Brain pericyte (primary cell): ENCODE data around the gene IL1RL2.

ENCODE experiments used
- DNase-seq: peaks from one replicate; pipeline ENCODE4 v3.0.0-alpha.2; 2012; ENCODE audit warnings: low read depth, low spot score

Gene IL1RL2

GRCh38 chr2:102158011-102158755 is 28.6 kb upstream of the IL1RL2 start:
- no peak for DNase-seq

- no peak for DNase-seq
These were observed 27.5 kb upstream of the IL1RL2 start for GRCh38 chr2:102159295-102159694.

GRCh38 chr2:102166189-102166845 is 20.5 kb upstream of the IL1RL2 start:
- no peak for DNase-seq

- no peak for DNase-seq
These were observed 18.6 kb upstream of the IL1RL2 start for GRCh38 chr2:102168026-102168771.

GRCh38 chr2:102171946-102172345 is 14.9 kb upstream of the IL1RL2 start:
- DNase-seq = no peak

GRCh38 chr2:102172745-102173144 is 14.1 kb upstream of the IL1RL2 start:
- DNase-seq = no peak

- DNase-seq = no peak
These were observed 10.7 kb upstream of the IL1RL2 start for GRCh38 chr2:102176172-102176571.

GRCh38 chr2:102177814-102178478 is 8.9 kb upstream of the IL1RL2 start:
- DNase-seq = no peak

GRCh38 chr2:102179061-102179460 is 7.8 kb upstream of the IL1RL2 start:
- DNase-seq = no peak

GRCh38 chr2:102179788-102180686 is 6.8 kb upstream of the IL1RL2 start:
- DNase-seq = no peak

- DNase-seq = no peak
These were observed 6.2 kb upstream of the IL1RL2 start for GRCh38 chr2:102180687-102180999.

GRCh38 chr2:102181376-102181775 is 5.4 kb upstream of the IL1RL2 start:
- DNase-seq = no peak

- DNase-seq = no peak
These were observed 4.7 kb upstream of the IL1RL2 start for GRCh38 chr2:102181919-102182635.

GRCh38 chr2:102184018-102184417 is 2.8 kb upstream of the IL1RL2 start:
- no peak for DNase-seq

- no peak for DNase-seq
These were observed 2.3 kb upstream of the IL1RL2 start for GRCh38 chr2:102184568-102184967.

- no peak for DNase-seq
These were observed 1.5 kb upstream of the IL1RL2 start for GRCh38 chr2:102185347-102185746.

- DNase-seq = no peak
These were observed 800 bp downstream of the IL1RL2 start for GRCh38 chr2:102187496-102188150.

- no peak for DNase-seq
These were observed 3.7 kb downstream of the IL1RL2 start for GRCh38 chr2:102190430-102191107.

GRCh38 chr2:102191501-102191900 is 4.7 kb downstream of the IL1RL2 start:
- no peak for DNase-seq
